B cell (primary cell): ENCODE results near the gene PPM1N. TPM values are rescaled to one million over a fixed set of nuclear protein-coding genes. Genes with fewer than 3 reads are reported as not detected.

ENCODE experiments used
- ATAC-seq: fragments of 200-7000 bp; cut with Tn5 transposase; one replicate; pipeline ENCODE4 v1.10.0; 2021; ENCODE audit warnings: low read depth, mild to moderate bottlenecking, moderate number of reproducible peaks, moderate library complexity
- CTCF ChIA-PET: fragments of 350-600 bp; sonication (Branson Sonifier 250); formaldehyde crosslinking; loops from one replicate; lab custom pipeline; 2021; ENCODE audit warnings: antibody characterized with exemption, inconsistent platforms; lab: Charles Lee
- POLR2A ChIA-PET: fragments of 350-600 bp; sonication (Branson Sonifier 250); formaldehyde crosslinking; loops from one replicate; lab custom pipeline; 2021; ENCODE audit warnings: antibody characterized with exemption; lab: Charles Lee
- DNase-seq: peaks from one replicate; pipeline ENCODE4 v3.0.0; 2013
- H2AFZ ChIP-seq: 2 replicates; pipeline ENCODE4 v1.6.1; 2012; ENCODE audit warnings: mild to moderate bottlenecking, low read depth, low read length; ENCODE audit not compliant: insufficient read depth, poor library complexity, severe bottlenecking
- H3K27ac ChIP-seq, 2 donors: 1 replicate in 1 of 2; 2 replicates in 1 of 2; pipeline ENCODE4 v1.5.1; 2012 to 2013; ENCODE audit warnings: low read length in 2 of 2, mild to moderate bottlenecking in 2 of 2, moderate library complexity in 1 of 2
- H3K27me3 ChIP-seq, 4 experiments: fragments of 200-600 bp in 1 of 4; sonication (generic) in 1 of 4; replicated peaks in 1 of 4; 1 replicate in 2 of 4; 2 replicates in 2 of 4; pipeline versions ENCODE4 v1.6.1 to v1.7.0; 2013 to 2016; ENCODE audit warnings: low read length in 3 of 4, mild to moderate bottlenecking in 2 of 4, mixed read lengths in 1 of 4, moderate library complexity in 1 of 4; ENCODE audit not compliant: insufficient read depth in 4 of 4, control insufficient read depth in 3 of 4; ENCODE audit errors: control extremely low read depth in 1 of 4
- H3K36me3 ChIP-seq, 2 experiments: replicated peaks in 1 of 2; 1 replicate in 1 of 2; 2 replicates in 1 of 2; pipeline versions ENCODE4 v1.6.1 to v1.7.1; 2013; ENCODE audit warnings: low read length in 1 of 2; ENCODE audit not compliant: insufficient read depth in 2 of 2, control insufficient read depth in 1 of 2; ENCODE audit errors: control extremely low read depth in 1 of 2, extremely low read depth in 1 of 2
- H3K4me1 ChIP-seq, 2 donors: fragments of 200-600 bp in 1 of 2; sonication (generic) in 1 of 2; 1 replicate in 1 of 2; 2 replicates in 1 of 2; pipeline versions ENCODE4 v1.5.1 to v1.6.1; 2013 to 2017; ENCODE audit warnings: low read length in 2 of 2; ENCODE audit not compliant: control insufficient read depth in 2 of 2, insufficient read depth in 2 of 2
- H3K4me2 ChIP-seq: replicated peaks from 2 replicates; pipeline ENCODE3; 2012; ENCODE audit warnings: mild to moderate bottlenecking, low read depth, low read length; ENCODE audit not compliant: poor library complexity, severe bottlenecking
- H3K4me3 ChIP-seq, 5 experiments: fragments of 200-600 bp in 1 of 5; sonication (generic) in 1 of 5; 1 replicate in 3 of 5; 2 replicates in 2 of 5; pipeline versions ENCODE4 v1.5.1 to v1.7.0; 2011 to 2016; ENCODE audit warnings: low read length in 4 of 5, mild to moderate bottlenecking in 4 of 5, low read depth in 2 of 5, control low read depth in 1 of 5, moderate library complexity in 1 of 5; ENCODE audit not compliant: insufficient read depth in 1 of 5; ENCODE audit errors: control extremely low read depth in 1 of 5, extremely low read depth in 1 of 5
- H3K79me2 ChIP-seq: fragments of 200-600 bp; sonication (generic); one replicate; pipeline ENCODE4 v1.6.0; 2016; ENCODE audit warnings: low read length; ENCODE audit not compliant: control insufficient read depth, insufficient read depth
- H3K9ac ChIP-seq: fragments of 200-600 bp; sonication (generic); 2 replicates; pipeline ENCODE4 v1.6.1; 2017; ENCODE audit warnings: mild to moderate bottlenecking, low read length, moderate library complexity
- H3K9me3 ChIP-seq, 3 donors: one replicate each; pipeline versions ENCODE4 v1.6.1 to v1.7.1; 2013; ENCODE audit warnings: low read length in 2 of 3; ENCODE audit not compliant: control insufficient read depth in 2 of 3, insufficient read depth in 1 of 3; ENCODE audit errors: control extremely low read depth in 1 of 3
- H4K20me1 ChIP-seq: 2 replicates; pipeline ENCODE4 v1.6.0; 2012; ENCODE audit warnings: mild to moderate bottlenecking, low read length; ENCODE audit not compliant: insufficient read depth, control insufficient read depth, poor library complexity, severe bottlenecking
- H3K27ac Mint-ChIP-seq: one replicate; pipeline ENCODE4 v1.8.0; 2021; ENCODE audit warnings: mixed read lengths
- H3K27me3 Mint-ChIP-seq: one replicate; pipeline ENCODE4 v1.8.0; 2021; ENCODE audit warnings: mixed read lengths
- H3K4me1 Mint-ChIP-seq: one replicate; pipeline ENCODE4 v1.8.0; 2021; ENCODE audit warnings: mixed read lengths
- H3K4me3 Mint-ChIP-seq: one replicate; pipeline ENCODE4 v1.8.0; 2021; ENCODE audit warnings: mixed read lengths
- H3K9me3 Mint-ChIP-seq: one replicate; pipeline ENCODE4 v1.8.0; 2022; ENCODE audit warnings: mixed read lengths; ENCODE audit not compliant: insufficient read depth
- CTCF ChIP-seq: fragments of 200-600 bp; IDR thresholded peaks from one replicate; pipeline ENCODE4 v1.8.0; 2022; ENCODE audit warnings: antibody characterized with exemption, mild to moderate bottlenecking
- EZH2 ChIP-seq: IDR thresholded peaks from 2 replicates; pipeline ENCODE4 v1.6.1; 2012; ENCODE audit warnings: borderline replicate concordance, low read depth, mild to moderate bottlenecking, moderate library complexity, low read length; ENCODE audit not compliant: insufficient read depth, poor library complexity, severe bottlenecking
- WGBS: methylation state at CpG from one replicate; pipeline ENCODE4 v1.1.5; 2013; ENCODE audit warnings: missing lambda C conversion rate; ENCODE audit not compliant: insufficient coverage; 5-methylcytosine and 5-hydroxymethylcytosine counted together
- intact Hi-C: fragments of 100-400 bp; cut with micrococcal nuclease; formaldehyde crosslinking; loops from one replicate; pipeline ENCODE4 v1.10.0; 2022
- polyA plus RNA-seq: library from polyadenylated mRNA; depleted of rRNA; stranded (reverse); fragments of >200 nt; gene quantifications from 2 replicates; pipeline ENCODE4 v1.2.3, GENCODE V29; 2012
- total RNA-seq, 2 donors: library from RNA; stranded (reverse); fragments of 120-200 nt in 1 of 2; gene quantifications; 1 replicate in 1 of 2; 2 replicates in 1 of 2; pipeline versions ENCODE4 v1.2.3 to v1.2.4, GENCODE V29; 2013 to 2022

PPM1N gene
- total and polyA plus RNA-seq, 2 donors (not counting 1 experiment from before 2014, with no cell fraction given): 2.6 to 6.5 TPM

GRCh38 chr19:45460807-45461347 is 37.4 kb upstream of the PPM1N start:
- ATAC-seq (no peak), DNase-seq (peak; percentile 34)
- CTCF ChIA-PET: interaction anchor here (1.0 kb wide), 1 partner anchor 18 kb away, joined by 5 read pairs; no protein-coding TSS in a partner anchor
- no peak overlapping the region for H3K27ac Mint-ChIP-seq
- no peak for TF ChIP-seq EZH2
- no peak for TF ChIP-seq CTCF
- H3K4me1 ChIP-seq: peaks cover 11 to 29% of the 10 kb centered on the region in 2 donors
- no peaks in the 10 kb centered on the region for H4K20me1 ChIP-seq
- peaks cover 0 to 8% (median 4%) of the 10 kb centered on the region in 4 experiments for H3K27me3 ChIP-seq
- 38% methylated on average over 6 of the region's 8 CpGs for WGBS
- peaks cover 7% of the 10 kb centered on the region for H3K27me3 Mint-ChIP-seq
- peaks cover 0 to 5% (median 0%) of the 10 kb centered on the region in 3 donors for H3K9me3 ChIP-seq
- intact Hi-C loops: no loop called here
- H3K9me3 Mint-ChIP-seq: no peaks in the 10 kb centered on the region
- H3K36me3 ChIP-seq: no peaks in the 10 kb centered on the region
- no peak overlapping the region for H3K4me3 Mint-ChIP-seq
- H3K4me3 ChIP-seq: no peak overlapping the region
- no peak overlapping the region for H3K9ac ChIP-seq
- H2AFZ ChIP-seq: no peak overlapping the region
- H3K79me2 ChIP-seq: peaks cover 2% of the 10 kb centered on the region
- H3K27ac ChIP-seq: no peak overlapping the region
- H3K4me1 Mint-ChIP-seq: peaks cover 22% of the 10 kb centered on the region
- H3K4me2 ChIP-seq: no peak overlapping the region
- POLR2A ChIA-PET: interaction anchor here (1.4 kb wide), 1 partner anchor 21 kb away, joined by 3 read pairs; no protein-coding TSS in a partner anchor

DNA sequence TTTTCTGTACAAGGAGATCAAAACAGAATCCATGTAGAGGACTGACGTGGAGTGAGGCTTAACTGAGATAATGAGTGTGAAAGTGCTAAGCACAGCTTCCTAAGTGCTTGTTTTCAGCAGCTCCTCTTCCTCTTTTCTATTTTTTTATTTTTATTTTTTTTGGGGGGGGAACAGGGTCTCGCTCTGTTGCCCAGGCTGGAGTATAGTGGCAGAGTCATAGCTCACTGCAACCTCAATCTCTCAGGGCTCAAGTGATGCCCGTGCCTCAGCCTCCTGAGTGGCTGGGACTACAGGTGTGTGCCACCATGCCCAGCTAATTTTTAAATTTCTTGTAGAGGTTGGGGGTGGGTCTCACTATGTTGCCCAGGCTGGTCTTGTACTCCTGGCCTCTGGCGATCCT is 36.1 kb upstream of the PPM1N start:
- peak; percentile 54 for DNase-seq
- TF ChIP-seq CTCF (no peak), EZH2 (no peak)
- H3K27me3 ChIP-seq: peaks cover 0 to 8% (median 4%) of the 10 kb centered on the region in 4 experiments
- H3K27ac ChIP-seq: no peak overlapping the region
- ATAC-seq: peak; percentile 40
- no peaks in the 10 kb centered on the region for H3K9me3 ChIP-seq
- Mint-ChIP-seq H3K27me3 (peaks cover 7% of the 10 kb centered on the region), H3K4me3 (no peak overlapping the region), H3K27ac (no peak overlapping the region), H3K4me1 (peaks cover 20% of the 10 kb centered on the region), H3K9me3 (no peaks in the 10 kb centered on the region)
- H4K20me1 ChIP-seq: no peaks in the 10 kb centered on the region
- no peak overlapping the region for H3K4me2 ChIP-seq
- intact Hi-C loops: no loop called here
- WGBS: no CpG with 5 or more reads among the region's 4 CpGs
- H3K79me2 ChIP-seq: peaks cover 2% of the 10 kb centered on the region
- no peak overlapping the region for H2AFZ ChIP-seq
- ChIA-PET CTCF (interaction anchor here (0.6 to 1.1 kb wide), 2 partner anchors 23 to 638 kb away, joined by 3 to 4 read pairs; no protein-coding TSS in a partner anchor), POLR2A (interaction anchor here (1.4 kb wide), 1 partner anchor 22 kb away, joined by 3 read pairs; no protein-coding TSS in a partner anchor)
- no peak overlapping the region for H3K9ac ChIP-seq
- no peaks in the 10 kb centered on the region for H3K36me3 ChIP-seq
- H3K4me3 ChIP-seq: no peak overlapping the region
- peaks cover 6 to 23% of the 10 kb centered on the region in 2 donors for H3K4me1 ChIP-seq
